Body of pancreas (tissue), 4 donors: ENCODE measurements around the gene RABEP1. TPM values are rescaled to one million over a fixed set of nuclear protein-coding genes. Genes with fewer than 3 reads are reported as not detected.

ENCODE experiments used
- ATAC-seq: fragments of 150-250 bp; one replicate; pipeline ENCODE4 v1.9.1; 2016
- DNase-seq, 4 donors: peaks; one replicate each; pipeline ENCODE4 v3.0.0-alpha.2; 2019
- H3K27ac ChIP-seq, 4 donors: fragments of 200-600 bp; sonication (generic); 1 replicate in 3 of 4; 2 replicates in 1 of 4; pipeline versions ENCODE4 v1.5.1 to v1.6.1; 2016 to 2019; ENCODE audit warnings: mild to moderate bottlenecking in 1 of 4, mixed read lengths in 1 of 4, moderate library complexity in 1 of 4
- H3K27me3 ChIP-seq, 2 donors: fragments of 200-600 bp; sonication (generic); one replicate each; pipeline ENCODE4 v1.6.0; 2016; ENCODE audit warnings: mild to moderate bottlenecking in 1 of 2
- H3K36me3 ChIP-seq, 2 donors: fragments of 200-600 bp; sonication (generic); replicated peaks in 1 of 2; 2 replicates each; pipeline ENCODE4 v1.5.1; 2016; ENCODE audit warnings: low read depth in 2 of 2; ENCODE audit not compliant: insufficient read depth in 1 of 2
- H3K4me1 ChIP-seq: fragments of 200-600 bp; sonication (generic); one replicate; pipeline ENCODE4 v1.6.0; 2016
- H3K4me3 ChIP-seq, 2 donors: fragments of 200-600 bp; sonication (generic); 1 replicate in 1 of 2; 2 replicates in 1 of 2; pipeline ENCODE4 v1.5.1; 2016 to 2019
- H3K9me3 ChIP-seq, 3 donors: fragments of 200-600 bp; sonication (generic); 1 replicate in 2 of 3; 2 replicates in 1 of 3; pipeline ENCODE4 v1.5.1; 2016
- CTCF ChIP-seq, 7 experiments: fragments of 450-650 bp in 4 of 7; fragments of 200-600 bp in 3 of 7; sonication (generic) in 3 of 7; IDR thresholded peaks; one replicate each; pipeline ENCODE4 v1.5.1; 2016 to 2019; ENCODE audit warnings: antibody characterized with exemption in 7 of 7
- POLR2A ChIP-seq, 3 donors: fragments of 450-650 bp; IDR thresholded peaks; one replicate each; pipeline ENCODE4 v1.6.1; 2016; ENCODE audit warnings: antibody characterized with exemption in 3 of 3, mild to moderate bottlenecking in 2 of 3
- WGBS, 2 donors: methylation state at CpG; one replicate each; pipeline ENCODE4 v1.1.5; 2017; 5-methylcytosine and 5-hydroxymethylcytosine counted together
- intact Hi-C: fragments of 100-400 bp; cut with DNase I; formaldehyde crosslinking; loops from one replicate; pipeline ENCODE4 v1.15.1; 2023
- total RNA-seq, 2 donors: library from RNA; depleted of rRNA; stranded (reverse); fragments of >200 nt; gene quantifications; one replicate each; pipeline ENCODE4 v1.1.0, GENCODE V29; 2016

RABEP1 gene
- total RNA-seq, 2 donors from 2014 or later = 14.5 to 17.1 TPM

- no peak for ATAC-seq
- DNase-seq = no peak
Observed at GRCh38 chr17:5405400-5405799, 123.3 kb downstream of the RABEP1 start.

GRCh38 chr17:5408186-5408585 lies 126.1 kb downstream of the RABEP1 start:
- H3K9me3 ChIP-seq = no peaks in the 10 kb centered on the region
- no peaks in the 10 kb centered on the region for H3K4me1 ChIP-seq
- TF ChIP-seq POLR2A (IDR thresholded peaks at IDR 0.05) (no peak), CTCF (IDR thresholded peaks at IDR 0.05) (no peak)
- ATAC-seq (no peak), DNase-seq (no peak)
- H3K27ac ChIP-seq = no peak overlapping the region
- intact Hi-C loops = no loop called here
- no peak overlapping the region for H3K4me3 ChIP-seq
- 77 to 82% methylated on average over 5 of the region's 5 CpGs for WGBS, 2 donors
- H3K36me3 ChIP-seq = peaks cover 5 to 48% of the 10 kb centered on the region in 2 donors
- no peaks in the 10 kb centered on the region for H3K27me3 ChIP-seq

More at GRCh38 chr17:5405400-5405799, 123.3 kb downstream of the RABEP1 start:
- Histone ChIP-seq H3K27ac (no peak overlapping the region), H3K36me3 (peaks cover 8 to 41% of the 10 kb centered on the region in 2 donors), H3K27me3 (no peaks in the 10 kb centered on the region), H3K9me3 (no peaks in the 10 kb centered on the region), H3K4me3 (no peak overlapping the region), H3K4me1 (no peaks in the 10 kb centered on the region)
- no peak for TF ChIP-seq CTCF (IDR thresholded peaks at IDR 0.05)
- no peak for TF ChIP-seq POLR2A (IDR thresholded peaks at IDR 0.05)
- intact Hi-C loops = no loop called here
- 51 to 52% methylated on average over 4 of the region's 4 CpGs for WGBS, 2 donors

GRCh38 chr17:5410594-5411272 lies 128.6 kb downstream of the RABEP1 start:
- no peak for ATAC-seq
- Histone ChIP-seq H3K4me1 (no peaks in the 10 kb centered on the region), H3K36me3 (peaks cover 5 to 57% of the 10 kb centered on the region in 2 donors), H3K27ac (no peak overlapping the region), H3K4me3 (no peak overlapping the region), H3K9me3 (no peaks in the 10 kb centered on the region), H3K27me3 (no peaks in the 10 kb centered on the region)
- intact Hi-C loops = no loop called here
- no peak for DNase-seq
- TF ChIP-seq POLR2A (IDR thresholded peaks at IDR 0.05) (no peak), CTCF (IDR thresholded peaks at IDR 0.05) (no peak)
- 90 to 94% methylated on average over 7 of the region's 7 CpGs for WGBS, 2 donors

GRCh38 chr17:5413682-5414081 lies 131.6 kb downstream of the RABEP1 start:
- Histone ChIP-seq H3K27ac (no peak overlapping the region), H3K4me1 (peaks cover 17% of the 10 kb centered on the region), H3K27me3 (no peaks in the 10 kb centered on the region), H3K9me3 (no peaks in the 10 kb centered on the region), H3K36me3 (peaks cover 5 to 39% of the 10 kb centered on the region in 2 donors), H3K4me3 (no peak overlapping the region)
- ATAC-seq (no peak), DNase-seq (no peak)
- intact Hi-C loops = no loop called here
- WGBS, 2 donors = 68 to 81% methylated on average over 4 of the region's 4 CpGs
- no peak for TF ChIP-seq POLR2A (IDR thresholded peaks at IDR 0.05)
- no peak for TF ChIP-seq CTCF (IDR thresholded peaks at IDR 0.05)

GRCh38 chr17:5416901-5417300 lies 134.8 kb downstream of the RABEP1 start:
- no peak for DNase-seq

More at GRCh38 chr17:5416901-5417300, 134.8 kb downstream of the RABEP1 start:
- TF ChIP-seq POLR2A (IDR thresholded peaks at IDR 0.05) = no peak
- TF ChIP-seq CTCF (IDR thresholded peaks at IDR 0.05) = no peak
- intact Hi-C loops = no loop called here
- 69 to 76% methylated on average over 2 of the region's 2 CpGs for WGBS, 2 donors
- no peaks in the 10 kb centered on the region for H3K27me3 ChIP-seq
- ATAC-seq = no peak
- H3K36me3 ChIP-seq = peaks cover 0 to 24% of the 10 kb centered on the region in 2 donors
- no peaks in the 10 kb centered on the region for H3K9me3 ChIP-seq
- no peak overlapping the region for H3K4me3 ChIP-seq
- no peak overlapping the region for H3K27ac ChIP-seq
- peaks cover 30% of the 10 kb centered on the region for H3K4me1 ChIP-seq
